AG04449 (cell line): ENCODE measurements around the gene S100A12.

Experiments
- CTCF ChIA-PET: fragments of 350-600 bp; formaldehyde crosslinking; extraction: SDS; loops from one replicate; lab custom pipeline; 2021; ENCODE audit warnings: antibody characterized with exemption; lab: Yijun Ruan, JAX
- POLR2A ChIA-PET: fragments of 400-600, 350-600 bp; formaldehyde crosslinking; extraction: SDS; loops from one replicate; lab custom pipeline; 2020; ENCODE audit warnings: antibody characterized with exemption, inconsistent platforms; lab: Yijun Ruan, JAX
- DNase-seq: peaks from one replicate; pipeline ENCODE4 v3.0.0-alpha.2; 2010; ENCODE audit warnings: low read depth, low spot score
- H3K4me3 ChIP-seq: 2 replicates; pipeline ENCODE4 v1.5.1; 2011; ENCODE audit warnings: low read depth, mild to moderate bottlenecking, control low read depth, low read length
- CTCF ChIP-seq: IDR thresholded peaks from one replicate; pipeline ENCODE4 v1.5.1; 2011; ENCODE audit warnings: mild to moderate bottlenecking, moderate library complexity, low read length, control low read depth, inconsistent platforms; ENCODE audit not compliant: insufficient read depth; ENCODE audit errors: missing control alignments

S100A12 gene

GRCh38 chr1:153355445-153356071 is 19.9 kb downstream of the S100A12 start:
- POLR2A ChIA-PET, result no interaction called here

GRCh38 chr1:153354515-153355193 is 20.8 kb downstream of the S100A12 start:
- ChIA-PET POLR2A (interaction anchor here (0.5 kb wide), 1 partner anchor 366 kb away, joined by 3 read pairs; no protein-coding TSS in a partner anchor), CTCF (interaction anchor here (0.7 to 14.9 kb wide), 15 partner anchors 8 to 305 kb away, joined by 3 to 527 read pairs (median 5); partner anchors contain the start of gene S100A12)
- no peak for DNase-seq
- no peak overlapping the region for H3K4me3 ChIP-seq
- TF ChIP-seq CTCF, result no peak

More at GRCh38 chr1:153355445-153356071, 19.9 kb downstream of the S100A12 start:
- no peak overlapping the region for H3K4me3 ChIP-seq
- peak; percentile 41 for TF ChIP-seq CTCF
- DNase-seq, result no peak
- CTCF ChIA-PET, result interaction anchor here (0.7 to 14.9 kb wide), 10 partner anchors 9 to 304 kb away, joined by 3 to 527 read pairs (median 4); partner anchors contain the start of gene S100A12

GRCh38 chr1:153353226-153353947 is 22.0 kb downstream of the S100A12 start:
- CTCF ChIA-PET, result interaction anchor here (0.7 to 14.9 kb wide), 25 partner anchors 7 to 593 kb away, joined by 3 to 527 read pairs (median 5); partner anchors contain the start of genes DENND4B, S100A16 and S100A6
- no peak for DNase-seq
- POLR2A ChIA-PET, result no interaction called here
- no peak overlapping the region for H3K4me3 ChIP-seq
- TF ChIP-seq CTCF, result peak; percentile 25

GRCh38 chr1:153352523-153352922 is 22.9 kb downstream of the S100A12 start:
- peak; percentile 82 for TF ChIP-seq CTCF
- CTCF ChIA-PET, result interaction anchor here (0.6 to 14.9 kb wide), 33 partner anchors 8 to 698 kb away, joined by 3 to 527 read pairs (median 4); partner anchors contain the start of genes DENND4B, S100A1, S100A13 and S100A16
- H3K4me3 ChIP-seq, result no peak overlapping the region
- POLR2A ChIA-PET, result no interaction called here
- DNase-seq, result peak; percentile 2

- TF ChIP-seq CTCF, result no peak
- ChIA-PET POLR2A (no interaction called here), CTCF (interaction anchor here (0.8 to 14.9 kb wide), 4 partner anchors 141 to 160 kb away, joined by 3 to 527 read pairs (median 14); no protein-coding TSS in a partner anchor)
- H3K4me3 ChIP-seq, result no peak overlapping the region
- DNase-seq, result no peak
These were observed 25.0 kb downstream of the S100A12 start for GRCh38 chr1:153350321-153350957.
